ENCODE measurements around the gene ATF6. TPM values are rescaled to one million over a fixed set of nuclear protein-coding genes. Genes with fewer than 3 reads are reported as not detected.

ATF6 gene
- total and polyA plus RNA-seq, 2 donors (not counting 3 experiments of a cell fraction or from before 2014, with no cell fraction given) = 24.9 to 40.3 TPM

DNA sequence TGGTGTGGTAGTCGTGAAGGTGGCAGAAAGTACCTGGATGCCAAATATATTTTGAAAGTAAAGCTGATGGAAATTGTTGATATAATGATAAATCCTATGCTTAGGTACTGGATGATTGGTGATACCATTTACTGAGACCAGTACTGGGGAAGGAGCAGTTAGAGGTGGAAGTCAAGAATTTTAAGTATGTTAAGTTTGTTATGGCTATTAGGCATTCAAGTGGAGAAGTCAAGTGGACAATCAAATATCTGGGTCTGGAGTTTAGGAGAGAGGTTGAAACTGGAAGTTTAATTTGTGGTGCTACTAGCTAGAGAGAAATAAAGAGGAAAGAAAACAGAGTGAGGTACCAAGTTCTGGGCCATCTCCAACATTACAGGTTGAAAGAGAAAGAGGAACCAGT lies 89.1 kb downstream of the ATF6 start:
- no peak overlapping the region for H3K4me3 ChIP-seq (replicated peaks in 1 of 3; ENCODE audit: insufficient read depth in 1 of 3, low read depth in 1 of 3, low read length in 3 of 3)
- FAIRE-seq = no peak
- H3K27ac ChIP-seq (ENCODE audit: insufficient read depth, low read depth, low read length) = no peak overlapping the region
- no peak overlapping the region for H2AFZ ChIP-seq (ENCODE audit: low read depth, low read length)
- dilution Hi-C loops (cut with MboI; ENCODE audit: extremely low pct_ligation_motif_present, low sequenced_read_pairs) = no loop called here
- H3K36me3 ChIP-seq (ENCODE audit: control insufficient read depth in 2 of 2, extremely low read depth in 1 of 2, insufficient read depth in 2 of 2, low read length in 2 of 2) = peaks cover 3 to 9% of the 10 kb centered on the region in 2 experiments
- no peaks in the 10 kb centered on the region for H3K4me1 ChIP-seq (ENCODE audit: control insufficient read depth, extremely low read depth, insufficient read depth, low read length)
- H4K20me1 ChIP-seq (replicated peaks; ENCODE audit: control insufficient read depth, extremely low read depth, insufficient read depth, low read length) = no peaks in the 10 kb centered on the region
- H3K27me3 ChIP-seq (ENCODE audit: control insufficient read depth in 2 of 2, insufficient read depth in 2 of 2, low read length in 2 of 2) = no peaks in the 10 kb centered on the region
- H3K79me2 ChIP-seq (ENCODE audit: control insufficient read depth, insufficient read depth, low read length) = no peaks in the 10 kb centered on the region
- no TSS peak for BruUV-seq (replicated peaks)
- no peaks in the 10 kb centered on the region for H3K9me1 ChIP-seq (replicated peaks; ENCODE audit: control insufficient read depth, extremely low read depth, insufficient read depth, low read length)
- ChIA-PET CTCF (interaction anchor here (0.8 to 1.7 kb wide), 5 partner anchors 9 to 182 kb away, joined by 3 to 5 read pairs (median 4); partner anchors contain the start of gene OLFML2B), POLR2A (no interaction called here)
- no peak for DNase-seq (ENCODE audit: low read depth, low spot score)
- no peak overlapping the region for H3K4me2 ChIP-seq (ENCODE audit: insufficient read depth, low read length)
- no peaks in the 10 kb centered on the region for H3K9me3 ChIP-seq (replicated peaks; ENCODE audit: control insufficient read depth, insufficient read depth, low read length)
- intact Hi-C loops (cut with micrococcal nuclease) = no loop called here
- H3K9ac ChIP-seq (replicated peaks; ENCODE audit: extremely low read depth, insufficient read depth, low read length) = no peak overlapping the region
- TF ChIP-seq, protein P1, sequence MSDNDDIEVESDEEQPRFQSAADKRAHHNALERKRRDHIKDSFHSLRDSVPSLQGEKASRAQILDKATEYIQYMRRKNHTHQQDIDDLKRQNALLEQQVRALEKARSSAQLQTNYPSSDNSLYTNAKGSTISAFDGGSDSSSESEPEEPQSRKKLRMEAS (IDR thresholded peaks at IDR 0.05; ENCODE audit: insufficient read depth, insufficient read length) = no peak
- TF ChIP-seq, protein P2, sequence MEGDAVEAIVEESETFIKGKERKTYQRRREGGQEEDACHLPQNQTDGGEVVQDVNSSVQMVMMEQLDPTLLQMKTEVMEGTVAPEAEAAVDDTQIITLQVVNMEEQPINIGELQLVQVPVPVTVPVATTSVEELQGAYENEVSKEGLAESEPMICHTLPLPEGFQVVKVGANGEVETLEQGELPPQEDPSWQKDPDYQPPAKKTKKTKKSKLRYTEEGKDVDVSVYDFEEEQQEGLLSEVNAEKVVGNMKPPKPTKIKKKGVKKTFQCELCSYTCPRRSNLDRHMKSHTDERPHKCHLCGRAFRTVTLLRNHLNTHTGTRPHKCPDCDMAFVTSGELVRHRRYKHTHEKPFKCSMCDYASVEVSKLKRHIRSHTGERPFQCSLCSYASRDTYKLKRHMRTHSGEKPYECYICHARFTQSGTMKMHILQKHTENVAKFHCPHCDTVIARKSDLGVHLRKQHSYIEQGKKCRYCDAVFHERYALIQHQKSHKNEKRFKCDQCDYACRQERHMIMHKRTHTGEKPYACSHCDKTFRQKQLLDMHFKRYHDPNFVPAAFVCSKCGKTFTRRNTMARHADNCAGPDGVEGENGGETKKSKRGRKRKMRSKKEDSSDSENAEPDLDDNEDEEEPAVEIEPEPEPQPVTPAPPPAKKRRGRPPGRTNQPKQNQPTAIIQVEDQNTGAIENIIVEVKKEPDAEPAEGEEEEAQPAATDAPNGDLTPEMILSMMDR (IDR thresholded peaks at IDR 0.05; ENCODE audit: extremely low read depth in 1 of 2, insufficient read depth in 1 of 2, low read depth in 1 of 2, low read length in 2 of 2) = no peak
- TF ChIP-seq JUN (IDR thresholded peaks at IDR 0.05; ENCODE audit: borderline replicate concordance, insufficient read depth, insufficient read length, low read depth) (no peak), POLR2AphosphoS5 (IDR thresholded peaks at IDR 0.05; ENCODE audit: insufficient read depth, low read depth, low read length) (no peak), POLR2A (IDR thresholded peaks at IDR 0.05; ENCODE audit: low read depth, low read length) (no peak), GATA2 (IDR thresholded peaks at IDR 0.05; ENCODE audit: insufficient read depth, insufficient read length, low read depth, low read length) (no peak), FOS (IDR thresholded peaks at IDR 0.05; ENCODE audit: borderline replicate concordance, insufficient read depth, low read length) (no peak), EZH2 (IDR thresholded peaks at IDR 0.05; ENCODE audit: borderline replicate concordance, low read depth, low read length, severe bottlenecking) (no peak), MYC (IDR thresholded peaks at IDR 0.05; ENCODE audit: low read depth, low read length) (no peak)

All from endothelial cell of umbilical vein (primary cell).